HG03520 (cell line): ENCODE results near the gene DOCK1.

Experiments used
- ATAC-seq: cut with Tn5 transposase; IDR thresholded peaks from one replicate; pipeline ENCODE4 v1.9.1; 2021; ENCODE audit warnings: mild to moderate bottlenecking, moderate library complexity; ENCODE audit not compliant: unreplicated experiment

DOCK1 gene

DNA sequence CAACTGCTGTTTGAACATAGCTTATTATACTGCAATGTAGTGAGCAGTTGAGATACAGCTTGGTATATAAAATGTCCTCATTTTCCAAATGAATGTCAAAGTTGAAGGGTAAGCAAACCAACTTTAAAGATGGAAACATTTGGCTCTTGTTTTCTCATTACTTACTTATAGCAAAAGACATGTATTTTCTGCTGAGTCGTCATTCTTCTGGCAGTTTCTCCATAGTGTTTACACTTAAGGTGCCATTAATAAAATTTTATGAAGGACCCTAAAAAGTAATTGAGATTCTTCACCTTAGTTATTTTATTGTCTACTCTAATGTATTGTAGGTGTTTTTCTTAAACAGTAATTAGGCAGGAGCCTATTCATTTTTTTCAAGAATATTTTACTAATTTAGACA is 222.6 kb downstream of the DOCK1 start:
- ATAC-seq: no peak

DNA sequence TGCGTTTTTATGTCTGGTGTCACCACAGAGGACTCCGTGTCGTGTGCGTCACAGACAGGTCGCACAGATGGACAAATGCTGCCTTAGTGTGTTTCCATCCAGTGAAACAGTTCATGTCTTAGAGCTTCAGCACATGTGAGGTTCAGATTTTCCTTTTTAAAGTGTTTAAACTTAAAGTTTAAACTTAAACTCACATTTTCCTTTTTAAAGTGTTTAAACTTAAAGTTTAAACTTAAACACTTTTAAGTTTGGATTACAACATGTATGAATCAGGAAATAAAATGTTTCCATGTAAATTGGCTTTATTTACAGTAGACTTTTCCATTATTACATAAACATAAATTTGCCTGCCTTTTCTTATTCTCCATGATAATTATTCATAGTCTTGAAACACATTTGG is 223.9 kb downstream of the DOCK1 start:
- no peak for ATAC-seq

DNA sequence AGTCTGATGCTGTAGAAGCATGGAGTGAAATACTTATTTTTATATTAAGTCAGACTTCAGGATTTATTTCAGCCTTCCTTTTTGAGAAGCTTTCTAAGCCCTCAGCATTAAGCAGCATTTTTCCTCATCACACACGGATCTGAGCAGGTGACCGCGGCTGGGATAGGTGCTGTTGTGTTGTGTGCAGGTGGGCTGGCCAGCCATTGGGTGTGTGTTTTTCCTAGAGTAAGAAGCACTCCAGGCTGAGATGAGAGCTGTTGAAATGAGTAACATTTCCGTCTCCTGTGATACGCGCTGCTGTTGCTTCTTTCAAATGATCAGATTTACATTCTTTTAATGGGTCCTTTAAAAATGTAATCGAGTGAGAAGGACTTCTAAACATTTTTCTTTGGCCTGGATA is 227.2 kb downstream of the DOCK1 start:
- ATAC-seq: no peak

DNA sequence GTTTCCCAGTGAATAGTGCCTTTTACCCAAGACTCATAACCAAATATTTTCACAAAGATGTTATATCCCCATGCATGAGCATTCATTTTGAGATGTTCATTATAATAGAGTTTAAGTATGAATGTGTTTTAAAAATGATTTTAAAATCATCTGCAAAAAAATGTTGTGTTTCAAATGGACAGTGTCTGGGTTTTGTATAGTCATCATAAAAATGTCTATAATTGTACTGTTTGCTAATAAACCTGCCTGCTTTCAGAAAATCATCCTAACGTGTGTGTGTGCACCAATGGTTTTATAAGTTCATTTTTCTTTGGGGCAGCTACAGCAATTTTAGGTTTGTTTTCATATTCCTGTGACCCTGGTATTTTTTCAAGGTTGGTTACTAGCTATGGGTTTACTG is 228.0 kb downstream of the DOCK1 start:
- no peak for ATAC-seq

DNA sequence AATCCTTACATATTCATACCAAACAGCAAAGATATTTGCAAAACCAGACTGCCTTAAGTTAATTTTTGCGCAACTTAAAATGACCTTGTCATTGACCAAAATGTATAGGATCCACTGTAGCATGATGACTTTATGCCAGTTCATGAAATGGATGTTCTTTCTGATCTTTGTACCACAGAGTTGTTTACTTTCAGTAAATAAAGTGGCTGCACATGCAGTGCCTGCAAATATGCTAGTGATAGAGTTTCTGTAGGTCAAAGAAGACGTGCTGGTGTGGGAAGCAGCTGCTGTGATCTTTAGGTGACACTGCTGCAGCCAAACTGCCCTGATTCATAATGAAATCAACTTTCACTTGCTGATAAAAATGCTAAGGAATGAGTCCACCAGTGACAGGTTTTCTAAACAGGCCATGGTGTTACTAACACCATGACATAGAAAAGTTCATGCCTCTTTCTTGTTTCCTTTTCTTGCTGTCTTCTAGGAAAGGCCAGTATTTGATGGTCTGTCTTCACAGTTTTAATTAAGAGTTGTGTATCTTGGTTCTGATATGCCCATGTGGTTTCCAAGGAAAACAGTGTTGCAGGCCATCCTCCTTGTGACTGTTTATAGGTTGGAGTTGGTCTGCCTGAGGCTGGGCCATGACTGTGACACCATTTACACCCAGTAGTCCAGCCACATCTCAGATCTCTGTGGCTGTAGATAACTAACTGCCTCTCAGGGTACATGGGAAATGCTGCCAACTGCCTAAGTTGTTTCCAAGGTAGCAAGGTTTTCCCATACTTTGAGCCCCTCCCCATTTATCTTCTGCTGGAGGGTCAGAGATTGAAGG is 228.7 kb downstream of the DOCK1 start:
- ATAC-seq: no peak

DNA sequence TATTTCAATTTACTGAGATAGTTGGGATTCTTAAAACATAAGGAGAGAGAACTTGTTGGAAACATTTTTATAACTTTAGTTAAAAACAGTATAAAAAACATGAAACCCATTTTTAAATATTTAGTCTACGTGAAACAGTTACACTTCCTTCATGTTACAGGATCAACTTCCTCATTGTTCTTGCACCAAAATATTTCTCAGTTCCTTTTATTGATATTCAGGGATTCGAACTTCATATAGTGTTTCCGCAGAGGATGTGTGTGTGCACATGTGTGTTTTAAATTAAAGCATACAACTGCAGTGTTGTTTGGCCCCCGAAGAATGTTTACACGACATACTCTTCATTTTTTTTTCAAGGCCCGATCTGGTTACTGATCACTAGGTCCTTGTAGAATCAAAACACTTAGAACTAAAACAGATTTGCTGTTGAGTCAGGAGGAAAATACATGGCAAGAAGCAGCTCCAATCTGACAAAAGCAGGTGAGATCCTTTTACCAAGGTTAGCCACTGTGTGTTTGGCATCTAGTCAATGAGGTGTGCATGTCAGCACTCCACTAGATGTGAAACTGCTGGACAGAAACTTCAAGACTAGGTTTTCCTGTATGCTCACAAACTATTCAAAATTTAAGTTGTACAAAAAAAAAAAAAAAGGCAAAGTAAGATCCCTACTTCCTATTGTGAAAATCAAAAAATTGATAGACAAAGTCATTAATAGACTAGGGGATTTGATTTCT is 230.8 kb downstream of the DOCK1 start:
- ATAC-seq: no peak

DNA sequence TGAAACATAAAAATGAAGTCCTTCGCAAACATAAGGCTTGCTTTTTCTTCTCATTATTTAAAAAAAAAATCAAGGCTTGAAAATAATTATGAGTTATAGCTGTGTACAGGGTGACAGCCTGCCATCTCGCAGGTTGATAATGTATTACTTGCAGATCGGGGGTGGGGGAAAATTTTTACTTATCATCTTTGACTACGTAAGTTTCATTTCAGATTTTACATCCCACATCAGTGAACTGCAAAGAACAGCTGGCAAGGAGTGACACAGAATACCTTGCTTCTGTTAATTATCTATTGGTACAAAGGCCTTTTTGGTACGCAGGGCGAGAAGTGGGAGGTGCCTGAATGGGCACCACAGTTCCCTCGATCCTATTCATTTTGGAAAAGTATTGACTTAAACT is 232.2 kb downstream of the DOCK1 start:
- ATAC-seq: no peak

DNA sequence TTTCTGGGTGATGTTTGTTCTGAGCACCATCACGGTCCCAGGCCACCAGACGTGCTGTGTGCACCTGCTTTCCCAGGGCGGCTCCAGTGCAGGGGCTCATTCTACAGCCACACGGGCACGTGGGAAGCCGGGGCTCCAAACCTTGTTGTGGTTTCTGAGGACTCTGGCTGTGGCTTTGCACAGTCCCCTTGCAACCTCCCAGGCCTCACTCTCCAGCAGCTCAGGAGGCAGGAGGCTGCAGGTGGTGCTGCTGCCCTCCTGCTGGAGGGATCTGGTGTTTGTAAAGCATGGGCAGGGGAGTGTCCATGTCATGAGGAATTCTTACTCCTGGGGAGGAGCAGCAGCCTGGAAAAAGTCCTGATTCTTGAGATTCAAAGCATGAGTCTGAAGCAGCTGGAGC is 236.9 kb downstream of the DOCK1 start:
- ATAC-seq: no peak

DNA sequence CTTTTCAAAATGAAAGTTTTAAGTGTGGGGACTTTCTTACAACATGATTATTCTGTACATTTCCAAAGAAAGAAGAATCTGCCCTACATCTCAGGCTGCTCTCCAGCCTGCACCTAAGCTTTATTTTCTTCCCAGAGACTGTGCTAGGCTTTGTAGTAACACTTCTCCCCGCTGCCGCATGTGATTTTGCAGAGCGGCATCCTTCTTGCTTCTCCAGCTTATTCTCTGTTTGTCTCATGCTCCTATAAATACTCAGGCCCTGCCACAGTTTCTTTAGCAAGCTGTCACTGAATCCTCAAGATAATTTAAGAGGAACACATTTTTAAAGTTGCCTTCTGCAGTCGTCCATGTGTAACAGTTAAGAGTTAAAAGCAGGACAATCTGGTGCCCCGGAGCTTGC is 237.6 kb downstream of the DOCK1 start:
- no peak for ATAC-seq

DNA sequence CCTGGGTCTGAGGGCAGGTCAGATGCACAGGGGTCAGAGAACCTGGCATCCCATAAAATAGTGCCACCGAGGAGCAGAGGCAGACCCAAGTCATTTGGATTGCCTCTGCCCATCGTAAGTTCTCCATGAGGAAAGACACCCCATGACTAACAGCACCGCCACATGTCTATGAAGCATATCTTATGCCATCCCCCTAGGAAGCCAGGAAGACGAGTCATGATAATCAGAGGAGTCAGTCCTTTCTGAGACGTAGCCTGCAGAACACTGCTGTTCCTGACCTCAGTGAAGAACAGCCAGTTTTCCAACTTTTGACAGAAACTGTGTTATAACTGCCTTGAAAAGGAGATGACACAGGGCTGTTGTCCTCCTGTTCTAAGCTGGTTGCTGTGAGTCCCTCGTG is 239.9 kb downstream of the DOCK1 start:
- ATAC-seq: no peak

DNA sequence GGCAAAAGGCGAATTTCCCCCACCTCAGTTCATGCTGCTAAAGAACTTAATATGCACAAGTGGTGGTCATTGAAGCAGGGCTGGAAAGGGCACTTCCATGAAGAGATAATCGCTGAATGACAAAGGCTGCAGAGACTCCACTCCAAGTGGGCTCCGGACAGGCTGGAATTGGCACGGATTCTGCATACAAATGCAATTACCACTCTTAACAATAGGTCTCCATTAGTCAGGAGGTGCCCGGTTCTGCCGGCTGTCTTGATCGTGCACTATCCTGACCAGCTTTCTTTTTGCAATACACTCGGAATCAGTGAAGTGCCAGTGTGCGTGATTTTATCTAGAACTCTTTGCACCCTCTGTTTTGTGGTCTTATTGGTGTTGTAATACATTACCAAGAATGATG is 241.4 kb downstream of the DOCK1 start:
- no peak for ATAC-seq

DNA sequence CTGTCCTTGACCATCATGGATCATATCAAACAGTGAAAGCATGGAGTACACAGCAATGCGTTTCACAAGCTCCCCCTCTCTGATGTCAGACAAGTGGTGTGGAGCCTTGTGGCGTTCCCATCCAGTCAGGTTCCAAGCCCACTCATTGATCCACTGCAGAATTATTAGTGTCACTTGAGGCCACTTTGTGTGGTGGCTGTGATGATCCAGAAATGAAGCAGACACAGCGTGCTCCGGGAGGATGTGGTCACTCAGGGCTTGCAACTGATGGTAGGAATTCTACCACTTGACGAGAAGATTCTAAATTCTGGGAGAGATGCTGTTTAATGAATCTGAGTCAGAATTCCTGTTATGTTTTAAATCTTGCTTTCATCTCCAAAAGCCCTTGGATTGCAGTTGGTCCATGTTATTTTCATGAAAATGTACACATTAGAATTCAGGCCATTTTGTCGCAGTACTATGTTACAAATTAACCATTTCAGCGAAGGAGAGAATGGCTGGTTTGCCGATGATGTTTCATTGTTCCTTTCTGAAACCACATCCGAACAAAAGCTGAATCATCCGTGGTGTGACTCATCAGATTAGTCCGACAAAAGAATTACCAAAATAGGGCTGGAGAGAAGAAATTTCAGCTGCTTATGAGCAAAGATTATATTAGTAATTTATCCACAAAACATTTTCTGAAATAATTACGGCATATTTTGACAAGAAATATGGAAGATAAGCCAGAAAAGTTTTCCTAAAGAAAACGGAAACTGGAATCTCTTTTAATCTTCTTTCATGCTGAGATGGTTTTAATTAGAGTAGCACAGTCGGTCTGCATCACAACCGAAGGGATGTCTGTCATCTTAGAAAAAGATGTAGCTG is 243.1 kb downstream of the DOCK1 start:
- no peak for ATAC-seq

DNA sequence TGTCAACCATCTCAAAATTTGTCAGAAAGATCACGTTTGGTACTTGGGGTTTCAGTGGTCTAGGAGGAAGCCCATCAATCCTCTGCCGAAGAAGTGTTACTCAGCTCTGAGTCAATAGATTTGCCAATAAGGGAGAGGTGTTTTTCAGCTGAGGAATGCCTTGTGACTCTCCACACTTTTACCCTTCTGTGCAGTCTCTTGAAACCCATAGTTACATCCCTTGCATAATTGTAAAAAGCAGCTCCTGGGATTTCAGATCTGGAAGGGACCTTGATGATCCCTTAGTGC is 243.6 kb downstream of the DOCK1 start:
- no peak for ATAC-seq

DNA sequence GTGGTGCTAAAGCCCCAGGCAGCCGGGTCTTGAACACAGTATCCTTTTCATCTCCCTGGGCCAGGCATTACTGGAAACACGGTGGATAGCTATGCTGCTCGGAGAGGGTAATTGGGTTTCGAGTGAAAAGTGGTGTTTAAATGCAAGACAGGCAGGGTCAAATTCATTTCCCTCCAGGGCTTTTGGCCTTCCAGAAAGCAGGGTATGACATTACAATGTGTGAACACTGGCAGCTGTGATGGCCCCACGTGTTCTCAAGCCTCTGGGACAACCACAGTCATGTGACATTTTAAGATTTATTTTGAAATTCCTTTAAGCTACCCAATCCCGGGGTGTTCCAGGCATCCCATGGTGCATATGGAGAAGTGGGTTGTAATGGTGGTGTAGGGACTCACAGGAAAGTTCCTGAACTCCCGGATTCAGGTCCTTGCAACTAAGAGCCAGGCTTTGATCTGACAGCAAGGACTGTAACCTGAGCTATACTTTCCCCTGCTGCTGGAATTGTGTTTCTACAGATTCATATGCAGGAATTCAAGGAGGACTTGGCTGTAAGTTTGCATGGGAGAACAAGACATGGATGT is 244.4 kb downstream of the DOCK1 start:
- no peak for ATAC-seq

DNA sequence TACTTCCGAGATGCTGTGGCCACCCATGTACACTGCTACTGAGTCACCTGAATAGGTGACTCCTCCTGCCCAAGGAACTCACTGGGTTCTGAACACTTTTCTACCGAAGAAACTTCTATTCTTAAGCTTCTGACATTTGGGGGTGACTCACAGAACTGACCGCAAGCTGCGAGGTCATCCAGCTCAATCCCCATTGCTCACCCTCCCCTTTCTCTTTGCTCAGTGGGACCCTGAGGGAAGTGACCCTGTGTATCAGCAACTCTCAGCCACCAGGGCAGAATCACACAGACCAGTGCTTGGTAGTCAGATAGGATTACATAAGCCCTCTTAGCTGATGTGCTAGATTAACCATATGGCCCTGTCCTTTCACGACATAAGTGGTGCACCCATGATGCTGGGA is 244.9 kb downstream of the DOCK1 start:
- no peak for ATAC-seq

DNA sequence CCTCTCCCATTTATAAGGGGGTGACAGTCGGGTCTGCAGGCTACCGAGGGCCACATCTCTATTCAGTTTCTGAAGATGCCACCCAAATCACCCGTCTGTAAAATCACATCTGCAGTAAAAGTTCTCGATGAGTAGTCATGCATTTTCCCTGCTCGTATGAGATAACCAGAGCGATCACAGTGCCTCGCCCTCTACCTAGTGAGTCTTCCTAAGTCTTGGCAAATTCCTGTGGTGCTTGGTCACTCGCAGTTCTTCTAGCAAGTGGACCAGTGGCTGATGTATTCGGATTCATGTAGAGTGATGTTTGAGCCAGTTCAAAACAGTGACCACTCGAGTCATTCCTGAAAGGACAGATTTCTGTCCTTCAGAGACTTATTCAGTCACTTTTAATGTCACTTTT is 246.3 kb downstream of the DOCK1 start:
- no peak for ATAC-seq

DNA sequence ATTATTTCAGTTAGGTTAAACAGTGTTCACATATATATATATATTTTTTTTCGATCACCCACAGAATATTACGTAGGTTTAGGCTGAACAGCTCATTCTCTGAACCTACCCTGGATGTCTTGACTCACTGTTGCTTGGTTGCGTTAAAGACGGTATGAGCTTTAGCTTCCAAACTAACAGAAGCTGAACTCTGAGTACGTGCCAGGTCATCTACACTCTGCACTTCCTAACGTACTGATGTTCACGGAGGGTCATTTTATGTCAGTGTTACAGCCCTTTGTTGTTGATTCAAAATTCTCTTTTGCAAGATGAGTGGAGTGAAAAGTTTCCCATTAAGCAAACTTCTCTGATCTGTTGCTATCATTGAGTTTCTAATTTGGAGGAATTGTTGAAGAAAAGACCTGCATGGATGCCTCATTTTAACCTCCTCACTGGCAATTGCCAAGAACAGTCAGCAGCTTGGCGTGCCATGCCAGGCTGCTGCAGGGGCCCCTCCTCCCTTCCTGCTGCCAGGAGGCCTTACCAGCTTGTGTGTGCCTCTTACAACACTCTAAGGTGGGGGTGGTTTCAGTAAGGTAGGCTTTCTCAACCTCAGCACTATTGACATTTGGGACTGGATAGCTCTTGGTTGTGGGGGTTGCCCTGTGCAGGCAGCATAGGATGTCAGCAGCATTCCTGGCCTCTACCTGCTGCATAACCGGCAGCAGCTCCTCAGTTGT is 246.9 kb downstream of the DOCK1 start:
- ATAC-seq: no peak

DNA sequence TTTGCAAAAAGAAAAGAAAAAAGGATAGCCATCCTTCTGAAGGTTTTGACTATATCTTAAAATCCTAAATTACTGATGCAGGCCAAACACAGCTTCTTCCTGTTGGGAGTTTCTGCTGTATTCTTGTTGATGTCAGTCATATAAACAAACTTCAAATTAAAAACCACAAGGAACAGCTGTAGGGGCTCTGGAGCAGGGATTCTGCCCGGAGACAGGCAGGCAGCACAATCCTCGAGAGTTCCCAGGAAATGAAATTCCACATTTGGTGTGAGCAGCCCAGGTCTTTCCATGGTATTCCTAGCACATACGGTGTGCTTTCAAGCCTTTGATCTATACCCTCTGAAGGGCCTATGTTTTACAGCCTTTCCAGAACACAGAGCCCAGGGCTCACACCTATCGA is 248.0 kb downstream of the DOCK1 start:
- ATAC-seq: no peak

DNA sequence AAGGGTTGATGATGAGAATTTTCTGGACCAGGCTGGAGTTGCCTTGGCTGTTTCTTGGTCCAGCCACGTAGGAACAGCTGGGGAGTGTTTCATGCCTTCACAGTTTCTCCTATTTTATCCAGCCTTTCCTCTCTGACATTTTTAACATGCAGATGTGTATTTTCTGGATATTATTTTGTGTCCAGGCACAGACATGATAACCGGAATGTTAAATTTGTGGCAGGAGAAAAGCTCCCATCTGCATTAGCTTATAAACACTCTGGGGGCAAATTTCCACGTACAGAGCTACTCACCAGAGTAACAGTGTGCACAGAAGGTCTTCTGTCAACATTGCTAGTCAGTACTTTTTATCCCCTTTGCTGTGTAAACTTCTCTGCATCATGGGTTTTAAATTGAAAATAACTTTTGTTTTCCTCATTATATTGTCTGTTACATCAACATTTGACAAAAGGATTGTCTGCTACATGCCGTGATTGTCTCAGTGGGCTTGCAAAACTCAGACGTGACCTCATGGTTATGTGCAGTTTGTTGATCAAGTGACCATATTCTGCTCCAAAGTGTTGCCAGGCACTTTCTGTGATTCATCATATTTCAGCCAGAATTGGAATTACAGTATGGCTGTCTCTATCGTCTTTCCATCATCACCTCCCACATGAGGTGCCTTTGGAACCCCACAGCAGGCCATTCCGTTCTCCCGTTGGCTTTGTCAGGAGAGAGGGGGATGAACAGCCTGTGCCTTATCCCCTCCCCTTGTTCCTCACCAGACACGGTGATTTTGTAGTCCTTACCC is 249.8 kb downstream of the DOCK1 start:
- no peak for ATAC-seq

DNA sequence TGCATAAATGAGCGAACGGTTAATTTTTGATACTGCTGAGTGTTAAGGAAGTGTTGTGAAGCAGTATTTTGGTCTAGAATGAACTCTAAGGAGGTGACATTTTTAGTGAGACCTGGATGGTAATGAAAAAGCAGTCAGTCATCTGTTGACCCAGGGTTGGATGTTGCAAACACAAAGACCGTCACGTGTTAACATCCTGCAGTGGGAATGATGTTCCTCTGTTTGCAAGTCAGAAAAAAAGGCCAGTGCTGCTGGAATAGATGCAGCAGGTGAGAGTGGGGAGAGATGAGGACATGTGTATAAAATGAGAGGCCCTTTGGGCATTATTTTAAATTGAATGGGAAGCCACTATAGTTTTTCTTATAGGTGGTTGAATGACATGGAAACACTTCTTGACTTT is 251.9 kb downstream of the DOCK1 start:
- ATAC-seq: no peak
